H1 (cell line): ENCODE measurements around the gene PLOD1. TPM values are rescaled to one million over a fixed set of nuclear protein-coding genes. Genes with fewer than 3 reads are reported as not detected.
A peak's percentile ranks its signal among the peaks of the same experiment; 100 is the strongest.

ENCODE experiments used
- CTCF ChIA-PET: fragments of 300-600 bp; sonication (Branson Sonifier 250); formaldehyde crosslinking; loops from one replicate; lab custom pipeline; 2021; ENCODE audit not compliant: partially characterized antibody; lab: Charles Lee
- POLR2A ChIA-PET: fragments of 300-600 bp; sonication (Branson Sonifier 250); formaldehyde crosslinking; loops from one replicate; lab custom pipeline; 2021; ENCODE audit warnings: inconsistent platforms; ENCODE audit not compliant: partially characterized antibody; lab: Charles Lee
- DNase-seq, 2 experiments: peaks; one replicate each; pipeline versions ENCODE4 v3.0.0 to v3.0.0-alpha.2; 2010 to 2022; ENCODE audit warnings: low spot score in 2 of 2, low read depth in 1 of 2, mixed read lengths in 1 of 2
- FAIRE-seq: peaks from 2 replicates; lab custom pipeline; 2011; peaks lifted over from hg19 to GRCh38; lab: Jason Lieb, UNC
- H2AFZ ChIP-seq: 2 replicates; pipeline ENCODE4 v1.8.1; 2012; ENCODE audit warnings: low read length, inconsistent platforms
- H2AK5ac ChIP-seq: 2 replicates; pipeline ENCODE4 v1.6.1; 2013; ENCODE audit warnings: low read depth, low read length
- H2BK120ac ChIP-seq: replicated peaks from 2 replicates; pipeline ENCODE3; 2013; ENCODE audit warnings: low read depth, low read length, inconsistent platforms
- H2BK12ac ChIP-seq: 2 replicates; pipeline ENCODE4 v1.6.1; 2013; ENCODE audit warnings: low read depth, low read length
- H2BK15ac ChIP-seq: 2 replicates; pipeline ENCODE4 v1.6.1; 2013; ENCODE audit warnings: low read length
- H2BK20ac ChIP-seq: 2 replicates; pipeline ENCODE4 v1.6.1; 2013; ENCODE audit warnings: low read length
- H2BK5ac ChIP-seq: 2 replicates; pipeline ENCODE4 v1.6.1; 2013; ENCODE audit warnings: low read depth, low read length
- H3K14ac ChIP-seq: 2 replicates; pipeline ENCODE4 v1.6.1; 2013; ENCODE audit warnings: inconsistent platforms; ENCODE audit not compliant: insufficient read length
- H3K18ac ChIP-seq: 2 replicates; pipeline ENCODE4 v1.6.1; 2013; ENCODE audit warnings: low read length; ENCODE audit errors: extremely low read depth
- H3K23ac ChIP-seq: 2 replicates; pipeline ENCODE4 v1.6.1; 2013; ENCODE audit warnings: inconsistent platforms; ENCODE audit not compliant: insufficient read length
- H3K23me2 ChIP-seq: 2 replicates; pipeline ENCODE4 v1.6.1; 2013; ENCODE audit warnings: low read depth, low read length
- H3K27ac ChIP-seq: 2 replicates; pipeline ENCODE4 v1.6.1; 2011; ENCODE audit warnings: low read depth, low read length, inconsistent platforms
- H3K27me3 ChIP-seq, 4 experiments: replicated peaks in 1 of 4; 1 replicate in 1 of 4; 2 replicates in 3 of 4; pipeline versions ENCODE4 v1.6.1 to v1.8.1; 2011 to 2013; ENCODE audit warnings: low read length in 3 of 4, mild to moderate bottlenecking in 3 of 4, inconsistent platforms in 2 of 4, mixed read lengths in 2 of 4, moderate library complexity in 1 of 4; ENCODE audit not compliant: control insufficient read depth in 3 of 4, insufficient read depth in 3 of 4; ENCODE audit errors: extremely low read depth in 1 of 4
- H3K36me3 ChIP-seq, 4 experiments: 2 replicates each; pipeline versions ENCODE4 v1.6.1 to v1.8.1; 2011 to 2013; ENCODE audit warnings: mild to moderate bottlenecking in 4 of 4, low read length in 3 of 4, moderate library complexity in 2 of 4, control low read depth in 1 of 4, inconsistent platforms in 1 of 4; ENCODE audit not compliant: insufficient read depth in 4 of 4, control insufficient read depth in 2 of 4
- H3K4ac ChIP-seq: replicated peaks from 2 replicates; pipeline ENCODE3; 2013; ENCODE audit warnings: low read length, low read depth, mixed read lengths, inconsistent platforms; ENCODE audit not compliant: insufficient read length
- H3K4me1 ChIP-seq, 4 experiments: replicated peaks in 1 of 4; 1 replicate in 1 of 4; 2 replicates in 3 of 4; pipeline versions ENCODE4 v1.6.1 to v1.8.1; 2011 to 2013; ENCODE audit warnings: low read length in 3 of 4, inconsistent platforms in 2 of 4, mixed read lengths in 1 of 4; ENCODE audit not compliant: insufficient read depth in 4 of 4, control insufficient read depth in 3 of 4
- H3K4me2 ChIP-seq, 2 experiments: 2 replicates each; pipeline versions ENCODE4 v1.6.1 to v1.8.1; 2011 to 2013; ENCODE audit warnings: low read depth in 2 of 2, low read length in 2 of 2, control low read depth in 1 of 2, inconsistent platforms in 1 of 2, mild to moderate bottlenecking in 1 of 2; ENCODE audit not compliant: insufficient read depth in 1 of 2
- H3K4me3 ChIP-seq, 4 experiments: fragments of 200-600, 300-600 bp in 1 of 4; sonication (generic), shearing (Covaris generic), sonication (Bioruptor Twin) in 1 of 4; 2 replicates each; pipeline versions ENCODE4 v1.5.1 to v1.8.1; 2011 to 2016; ENCODE audit warnings: low read length in 4 of 4, low read depth in 3 of 4, control low read depth in 2 of 4, inconsistent platforms in 2 of 4, mild to moderate bottlenecking in 2 of 4, mixed read lengths in 1 of 4, moderate library complexity in 1 of 4; ENCODE audit not compliant: insufficient read depth in 2 of 4; ENCODE audit errors: extremely low read depth in 1 of 4
- H3K56ac ChIP-seq: replicated peaks from 2 replicates; pipeline ENCODE3; 2013; ENCODE audit warnings: low read depth, mild to moderate bottlenecking, mixed read lengths, low read length, inconsistent platforms; ENCODE audit not compliant: insufficient read length
- H3K79me1 ChIP-seq: 2 replicates; pipeline ENCODE4 v1.6.1; 2013; ENCODE audit warnings: low read depth, low read length, control low read depth
- H3K79me2 ChIP-seq, 2 experiments: 2 replicates each; pipeline versions ENCODE4 v1.6.1 to v1.8.1; 2012 to 2013; ENCODE audit warnings: low read length in 2 of 2, mild to moderate bottlenecking in 2 of 2, inconsistent platforms in 1 of 2; ENCODE audit not compliant: insufficient read depth in 2 of 2, control insufficient read depth in 1 of 2
- H3K9ac ChIP-seq, 4 experiments: replicated peaks in 1 of 4; 1 replicate in 1 of 4; 2 replicates in 3 of 4; pipeline versions ENCODE4 v1.6.1 to v1.8.1; 2011 to 2013; ENCODE audit warnings: low read depth in 3 of 4, low read length in 3 of 4, control low read depth in 2 of 4, mild to moderate bottlenecking in 2 of 4, moderate library complexity in 2 of 4, inconsistent platforms in 1 of 4; ENCODE audit errors: extremely low read depth in 1 of 4
- H3K9me3 ChIP-seq, 2 experiments: 2 replicates each; pipeline versions ENCODE4 v1.6.1 to v1.8.1; 2012 to 2013; ENCODE audit warnings: mild to moderate bottlenecking in 2 of 2, moderate library complexity in 2 of 2, control low read depth in 1 of 2, inconsistent platforms in 1 of 2, low read depth in 1 of 2, low read length in 1 of 2, mixed read lengths in 1 of 2; ENCODE audit not compliant: insufficient read depth in 2 of 2
- H4K20me1 ChIP-seq, 2 experiments: replicated peaks in 1 of 2; 2 replicates each; pipeline versions ENCODE3 to v1.8.1; 2011 to 2013; ENCODE audit warnings: inconsistent platforms in 2 of 2, low read length in 2 of 2, mild to moderate bottlenecking in 1 of 2; ENCODE audit not compliant: insufficient read depth in 2 of 2, control insufficient read depth in 1 of 2
- H4K5ac ChIP-seq: 2 replicates; pipeline ENCODE4 v1.6.1; 2013; ENCODE audit warnings: low read length, low read depth, mixed read lengths, inconsistent platforms; ENCODE audit not compliant: insufficient read length
- H4K8ac ChIP-seq: 2 replicates; pipeline ENCODE4 v1.8.0; 2013; ENCODE audit warnings: mild to moderate bottlenecking, moderate library complexity, low read length, inconsistent platforms; ENCODE audit not compliant: insufficient read depth; ENCODE audit errors: extremely low read depth
- H4K91ac ChIP-seq: replicated peaks from 2 replicates; pipeline ENCODE3; 2013; ENCODE audit warnings: low read length, mixed read lengths, inconsistent platforms; ENCODE audit not compliant: insufficient read length
- RXRA ChIP-seq: IDR thresholded peaks from 2 replicates; pipeline ENCODE4 v1.6.1; 2011; ENCODE audit warnings: low read depth, mild to moderate bottlenecking, low read length, moderate library complexity; ENCODE audit not compliant: insufficient read depth
- TBP ChIP-seq: IDR thresholded peaks from 2 replicates; pipeline ENCODE4 v1.6.1; 2011; ENCODE audit warnings: low read depth, low read length, improper control_type of control experiment
- WGBS, 2 experiments: shearing (Covaris generic) in 1 of 2; methylation state at CpG; one replicate each; pipeline versions ENCODE4 v1.1.6 to v1.1.7; 2013 to 2015; ENCODE audit warnings: low lambda C conversion rate in 2 of 2, mixed read lengths in 2 of 2, inconsistent platforms in 1 of 2, low coverage in 1 of 2, missing lambda C conversion rate in 1 of 2; ENCODE audit not compliant: insufficient replicate concordance in 2 of 2, insufficient coverage in 1 of 2, insufficient read length in 1 of 2; ENCODE audit errors: extremely low coverage in 1 of 2, missing lambda C conversion rate in 1 of 2; 5-methylcytosine and 5-hydroxymethylcytosine counted together
- polyA plus RNA-seq, 7 experiments: library from polyadenylated mRNA; depleted of rRNA in 3 of 7; stranded (reverse) in 5 of 7; unstranded in 2 of 7; fragments of >200 nt in 5 of 7; fragments of 200-250 nt in 2 of 7; gene quantifications; 1 replicate in 5 of 7; 2 replicates in 1 of 7; 4 replicates in 1 of 7; pipeline versions ENCODE4 v1.2.1 to v1.2.3, GENCODE V29; 2011 to 2013; ENCODE audit warnings: missing spikeins in 2 of 7, mixed read lengths in 2 of 7
- total RNA-seq: library from RNA; stranded (reverse); fragmentation: NEBNext Ultra II Directional; extraction: Animal tissue kit (Norgen Biotek cat#: 25700); gene quantifications from 2 replicates; pipeline ENCODE4 v1.2.1, GENCODE V29; 2021

PLOD1 gene
- total and polyA plus RNA-seq, 2 of the 8 experiments (the other 6 are each of a cell fraction or from before 2014, with no cell fraction given), result 44.9 to 51.8 TPM

GRCh38 chr1:12015001-12015491 is 80.5 kb downstream of the PLOD1 start:
- Histone ChIP-seq H3K4ac (no peak overlapping the region), H3K23ac (no peak overlapping the region), H2BK5ac (no peak overlapping the region), H2BK12ac (no peak overlapping the region), H2AFZ (no peak overlapping the region), H3K27ac (no peak overlapping the region), H2AK5ac (no peak overlapping the region), H3K4me3 (no peak overlapping the region), H3K27me3 (no peaks in the 10 kb centered on the region), H4K5ac (no peak overlapping the region), H4K20me1 (peaks cover 0 to 5% of the 10 kb centered on the region in 2 experiments), H2BK15ac (no peak overlapping the region), H3K9ac (no peak overlapping the region), H3K36me3 (peaks cover 16 to 29% (median 26%) of the 10 kb centered on the region in 4 experiments; a peak in 6 of 8 replicates)
- POLR2A ChIA-PET, result interaction anchor here (0.7 to 9.5 kb wide), 5 partner anchors 16 to 106 kb away, joined by 3 to 66 read pairs (median 4); no protein-coding TSS in a partner anchor
- WGBS, 2 experiments, result 98% methylated on average over 10 of the region's 10 CpGs; no CpG with 5 or more reads in 1 of the 2 experiments
- no peak for TF ChIP-seq RXRA
- peak; percentile 27; the same call in 1 of the 2 replicates for TF ChIP-seq TBP
- TF ChIP-seq, all 59 proteins: peak for 1
- CTCF ChIA-PET, result interaction anchor here (0.6 to 3.9 kb wide), 2 partner anchors 16 to 146 kb away, joined by 3 to 13 read pairs; no protein-coding TSS in a partner anchor
- H3K56ac ChIP-seq, result no peak overlapping the region
- DNase-seq (no peak), FAIRE-seq (no peak)
- no peak overlapping the region for H2BK20ac ChIP-seq
- H3K14ac ChIP-seq, result no peak overlapping the region
- no peaks in the 10 kb centered on the region for H3K9me3 ChIP-seq
- no peak overlapping the region for H3K18ac ChIP-seq
- peaks cover 0 to 2% of the 10 kb centered on the region in 2 experiments; a peak in 3 of 4 replicates for H3K79me2 ChIP-seq
- H2BK120ac ChIP-seq, result no peak overlapping the region
- no peak overlapping the region for H4K91ac ChIP-seq
- H3K4me2 ChIP-seq, result no peak overlapping the region
- no peak overlapping the region for H4K8ac ChIP-seq
- peaks cover under 1% of the 10 kb centered on the region for H3K79me1 ChIP-seq
- peaks cover 1% of the 10 kb centered on the region for H3K23me2 ChIP-seq
- H3K4me1 ChIP-seq, result peaks cover 0 to 2% (median 0%) of the 10 kb centered on the region in 4 experiments; a peak in 2 of 7 replicates
